Measurements from ENCODE around the gene KCTD14. TPM values are rescaled to one million over a fixed set of nuclear protein-coding genes. Genes with fewer than 3 reads are reported as not detected.
"Not testable (repeated sequence)": the region's sequence is repeated elsewhere in the genome, so short reads cannot be mapped to it uniquely, and the experiment has no call there.

Gene KCTD14
- total RNA-seq, 1 donor from 2014 or later: 1.6 TPM

- DNase-seq: no peak
These were observed 1.5 kb downstream of the KCTD14 start for GRCh38 chr11:78021611-78022010.

- DNase-seq: no peak
These were observed 2.8 kb downstream of the KCTD14 start for GRCh38 chr11:78020246-78020645.

DNA sequence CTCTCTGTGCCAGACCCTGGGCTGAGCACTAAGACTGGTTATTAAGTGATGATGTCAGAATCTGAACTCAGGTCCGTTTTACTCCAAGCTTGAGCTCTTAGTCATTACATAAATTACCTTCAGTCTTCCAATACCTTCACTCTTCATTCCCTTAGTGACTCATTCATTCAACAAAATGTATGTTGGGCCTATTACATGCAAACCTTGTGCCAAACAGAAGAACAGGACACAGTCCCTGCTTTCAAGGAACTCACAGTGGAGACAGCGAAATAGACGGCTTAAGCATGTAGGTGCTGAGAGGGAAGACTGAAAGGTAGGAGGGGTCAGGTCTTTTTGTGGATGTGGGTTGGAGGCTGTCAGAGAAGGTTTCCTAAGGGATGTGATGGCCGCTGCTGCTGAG is 3.3 kb downstream of the KCTD14 start:
- no peak for DNase-seq

GRCh38 chr11:78015878-78016277 is 7.2 kb downstream of the KCTD14 start:
- DNase-seq: no peak

DNA sequence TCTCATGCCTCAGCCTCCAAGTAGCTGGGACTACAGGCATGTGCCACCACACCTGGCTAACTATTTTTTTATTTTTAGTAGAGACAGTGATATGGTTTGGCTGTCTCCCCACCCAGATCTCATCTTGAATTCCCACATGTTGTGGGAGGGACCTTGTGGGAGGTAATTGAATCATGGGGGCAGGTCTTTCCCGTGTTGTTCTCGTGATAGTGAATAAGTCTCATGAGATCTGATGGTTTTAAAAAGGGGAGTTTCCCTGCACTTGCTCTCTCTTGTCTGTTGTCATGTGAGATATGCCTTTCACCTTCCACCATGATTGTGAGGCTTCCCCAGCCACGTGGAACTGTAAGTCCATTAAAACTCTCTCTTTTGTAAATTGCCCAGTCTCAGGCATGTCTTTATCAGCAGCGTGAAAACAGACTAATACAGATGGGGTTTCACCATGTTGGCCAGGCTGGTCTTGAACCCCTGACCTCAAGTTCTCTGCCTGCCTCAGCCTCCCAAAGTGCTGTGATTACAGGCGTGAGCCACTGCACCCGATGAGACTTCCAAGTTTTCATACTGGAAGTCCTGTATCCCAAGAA is 8.0 kb downstream of the KCTD14 start:
- DNase-seq: not testable (repeated sequence)

DNA sequence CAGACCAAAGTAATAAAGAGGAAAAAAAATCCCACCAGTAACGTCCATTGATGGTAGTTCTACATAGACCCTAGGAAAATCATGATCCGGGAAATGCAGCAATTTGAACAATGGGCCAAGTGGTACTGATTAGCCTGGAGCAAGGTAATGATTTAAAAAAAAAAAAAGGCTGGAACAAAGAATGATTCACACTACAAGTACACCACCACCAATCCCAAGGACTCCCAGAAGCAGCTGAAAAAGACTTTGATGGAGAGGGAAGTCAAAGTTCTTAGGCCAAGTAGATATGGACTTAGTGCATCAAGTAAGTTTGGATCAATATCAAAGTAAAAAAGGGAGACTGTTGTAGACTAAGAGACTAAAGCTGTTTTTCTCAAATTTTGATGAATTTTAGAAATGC is 11.8 kb downstream of the KCTD14 start:
- no peak for DNase-seq

DNA sequence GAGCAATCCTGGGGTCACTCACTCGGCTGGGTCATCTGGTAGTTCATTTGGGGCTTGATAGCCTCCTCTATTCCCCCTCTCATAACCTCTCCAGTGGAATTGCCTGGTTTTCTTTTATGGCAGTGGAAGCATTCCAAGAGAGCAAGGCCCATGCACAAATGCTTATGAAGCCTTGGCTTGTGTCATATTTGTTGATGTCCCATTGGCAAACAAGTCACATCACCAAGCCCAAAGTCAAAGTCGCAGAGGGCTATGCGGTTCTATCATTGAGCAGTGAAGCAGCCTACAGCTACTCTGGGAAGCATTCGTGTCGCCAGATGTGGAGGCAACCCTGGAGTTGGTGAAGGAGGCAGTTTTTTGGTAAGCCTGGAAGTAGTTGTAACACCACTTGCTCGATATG is 12.3 kb downstream of the KCTD14 start:
- no peak for DNase-seq

DNA sequence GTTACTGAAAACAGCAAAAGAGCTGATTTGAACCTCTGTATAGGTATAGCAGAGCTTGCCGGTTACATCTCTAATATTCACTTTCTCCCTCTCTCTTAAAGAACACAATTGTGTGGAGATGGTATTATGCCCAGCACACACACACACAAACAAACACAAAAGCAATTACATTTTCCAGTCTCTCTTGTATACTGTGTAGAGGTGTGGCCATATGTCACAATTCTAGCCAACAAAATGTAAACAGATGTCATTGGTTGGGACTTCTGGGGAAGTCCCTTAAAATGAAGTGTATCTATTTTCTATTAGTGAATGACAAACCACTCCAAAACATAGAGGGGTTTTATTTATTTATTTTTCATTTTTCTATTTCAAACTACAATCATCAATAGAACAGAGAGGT is 12.8 kb downstream of the KCTD14 start:
- DNase-seq: no peak

DNA sequence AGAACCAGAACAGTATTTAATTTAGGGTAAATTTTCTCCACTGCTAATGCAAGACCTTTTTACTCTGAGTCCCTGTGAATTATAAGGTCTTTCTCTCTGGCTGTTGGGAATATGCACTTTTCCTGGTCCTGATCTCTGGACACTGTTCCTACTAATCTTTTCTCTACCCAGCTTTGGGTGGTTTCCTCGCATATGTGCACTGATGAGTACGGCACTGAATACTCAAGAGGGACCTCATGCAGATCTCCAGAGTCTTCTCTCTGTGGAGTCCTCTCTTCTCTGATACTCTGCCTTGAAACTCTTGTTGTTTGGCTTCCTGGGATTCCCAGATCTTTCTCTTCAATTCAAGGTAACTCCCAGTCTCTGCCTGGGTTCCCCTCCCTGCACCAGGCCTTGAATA is 14.0 kb downstream of the KCTD14 start:
- no peak for DNase-seq

- peak; percentile 20 for DNase-seq
These were observed 22.9 kb downstream of the KCTD14 start for GRCh38 chr11:78000193-78000592.

- DNase-seq: no peak
These were observed 23.5 kb downstream of the KCTD14 start for GRCh38 chr11:77999446-78000030.

GRCh38 chr11:77994434-77995362 is 28.4 kb downstream of the KCTD14 start, which contains the start of gene INTS4:
TSS of gene INTS4 (minus strand) at chr11:77994668. CDS start at chr11:77994643, 25 bp downstream.
- DNase-seq: peak; percentile 100

DNA sequence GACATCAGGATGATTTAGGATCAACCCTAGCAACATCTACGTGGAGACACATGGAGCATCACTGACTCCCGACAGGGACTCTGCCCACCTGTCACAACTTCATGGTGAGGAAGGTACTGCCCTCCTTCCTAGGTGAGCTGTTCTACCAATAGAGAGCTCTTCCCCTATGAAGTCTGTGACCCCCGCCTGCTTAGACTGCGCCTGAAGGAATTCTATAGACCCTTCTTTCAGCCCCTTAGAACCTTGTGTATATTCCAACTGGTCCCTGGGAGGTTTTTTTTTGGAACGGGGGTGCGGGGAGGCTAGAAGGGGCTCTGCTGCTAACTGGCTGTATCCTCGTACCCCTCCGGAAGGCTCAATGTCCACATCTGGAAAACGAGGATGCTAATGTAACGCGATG is 29.2 kb downstream of the KCTD14 start:
- DNase-seq: no peak

DNA sequence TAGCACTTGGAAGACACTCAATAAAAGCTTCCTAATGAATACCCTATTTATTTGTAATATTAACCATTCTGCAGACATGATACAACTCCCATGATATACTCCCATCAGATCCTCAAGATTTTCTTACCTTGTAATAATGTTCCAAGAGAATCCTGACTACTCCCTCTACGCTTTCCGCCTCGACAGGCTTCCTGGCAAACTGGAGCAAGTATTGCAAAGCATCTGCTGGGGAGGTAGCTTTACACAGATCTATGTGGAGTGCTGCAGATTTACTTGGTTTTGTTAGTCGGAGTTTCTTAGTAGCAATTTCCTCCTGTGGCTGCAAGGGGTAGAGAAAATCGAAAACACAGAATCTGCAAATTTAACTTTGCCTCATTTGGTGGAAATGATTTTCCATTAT is 32.1 kb downstream of the KCTD14 start:
- no peak for DNase-seq

GRCh38 chr11:77986456-77986855 is 36.6 kb downstream of the KCTD14 start:
- not testable (repeated sequence) for DNase-seq

GRCh38 chr11:77981346-77981947 is 41.6 kb downstream of the KCTD14 start:
- no peak for DNase-seq

GRCh38 chr11:77968337-77968736 is 54.7 kb downstream of the KCTD14 start:
- DNase-seq: no peak

DNA sequence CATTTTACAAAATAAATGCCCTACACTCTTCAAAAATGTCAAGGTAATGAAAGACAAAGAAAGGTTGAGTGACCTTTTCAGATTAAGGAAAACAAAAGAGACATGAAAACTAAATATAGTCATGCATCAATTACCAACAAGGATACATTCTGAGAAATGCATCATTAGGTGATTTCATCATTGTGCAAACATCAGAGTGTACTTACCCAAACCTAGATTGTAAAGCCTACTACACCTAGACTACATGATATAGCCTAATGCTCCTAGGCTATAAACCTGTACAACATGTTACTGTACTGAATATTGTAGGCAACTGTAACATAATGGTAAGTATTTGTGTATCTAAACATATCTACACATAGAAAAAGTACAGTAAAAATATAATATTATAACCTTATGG is 55.3 kb downstream of the KCTD14 start:
- no peak for DNase-seq

- no peak for DNase-seq
These were observed 56.0 kb downstream of the KCTD14 start for GRCh38 chr11:77967121-77967520.

DNA sequence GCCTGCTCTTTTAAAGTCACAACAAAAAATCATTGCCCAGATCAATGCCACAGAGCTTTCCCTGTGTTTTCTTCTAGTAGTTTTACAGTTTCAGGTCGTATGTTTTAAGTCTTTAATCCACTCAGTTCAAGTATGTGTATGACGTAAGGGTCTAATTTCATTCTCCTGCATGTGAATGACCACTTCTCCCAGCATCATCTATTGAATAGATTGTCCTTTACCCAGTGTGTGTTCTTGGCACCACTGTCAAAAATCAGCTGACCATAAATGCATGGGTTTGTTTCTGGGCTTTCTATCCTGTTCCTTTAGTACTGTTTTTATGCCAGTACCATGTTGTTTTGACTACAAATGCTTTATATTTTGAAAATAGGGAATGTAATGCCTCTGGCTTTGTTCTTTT is 56.7 kb downstream of the KCTD14 start:
- DNase-seq: no peak

Data from skin of body (tissue), 2 donors.